ENCODE data around the gene CLDN9. TPM values are rescaled to one million over a fixed set of nuclear protein-coding genes. Genes with fewer than 3 reads are reported as not detected.

Gene CLDN9
- total and polyA plus RNA-seq, 2 experiments from 2014 or later: 3.5 to 8.9 TPM

GRCh38 chr16:2967211-2967631, 45.5 kb upstream of the CLDN9 start:
- no peak for DNase-seq (ENCODE audit: low spot score)
- no peak overlapping the region for H3K27ac ChIP-seq
- H4K20me1 ChIP-seq (ENCODE audit: insufficient read depth, poor library complexity, severe bottlenecking): no peaks in the 10 kb centered on the region
- H3K36me3 ChIP-seq (replicated peaks; ENCODE audit: insufficient read depth, low read depth): no peaks in the 10 kb centered on the region
- peaks cover 35% of the 10 kb centered on the region for H3K27me3 ChIP-seq
- no peak overlapping the region for H3K4me3 ChIP-seq
- H3K9me2 ChIP-seq (replicated peaks; ENCODE audit: insufficient read depth): no peaks in the 10 kb centered on the region
- H3K9me3 ChIP-seq (ENCODE audit: low read depth): no peaks in the 10 kb centered on the region
- 67% methylated on average over 32 of the region's 51 CpGs for WGBS (ENCODE audit: low lambda C conversion rate, missing lambda C conversion rate)
- H3K4me2 ChIP-seq: peak overlapping the region; percentile 49
- peaks cover 23% of the 10 kb centered on the region for H3K4me1 ChIP-seq (ENCODE audit: insufficient read depth)
- H3K79me2 ChIP-seq: no peaks in the 10 kb centered on the region
- no peak overlapping the region for H2AFZ ChIP-seq
- peak; percentile 40 for TF ChIP-seq EZH2 (IDR thresholded peaks at IDR 0.05; ENCODE audit: borderline replicate concordance)
- TF ChIP-seq, protein P1, sequence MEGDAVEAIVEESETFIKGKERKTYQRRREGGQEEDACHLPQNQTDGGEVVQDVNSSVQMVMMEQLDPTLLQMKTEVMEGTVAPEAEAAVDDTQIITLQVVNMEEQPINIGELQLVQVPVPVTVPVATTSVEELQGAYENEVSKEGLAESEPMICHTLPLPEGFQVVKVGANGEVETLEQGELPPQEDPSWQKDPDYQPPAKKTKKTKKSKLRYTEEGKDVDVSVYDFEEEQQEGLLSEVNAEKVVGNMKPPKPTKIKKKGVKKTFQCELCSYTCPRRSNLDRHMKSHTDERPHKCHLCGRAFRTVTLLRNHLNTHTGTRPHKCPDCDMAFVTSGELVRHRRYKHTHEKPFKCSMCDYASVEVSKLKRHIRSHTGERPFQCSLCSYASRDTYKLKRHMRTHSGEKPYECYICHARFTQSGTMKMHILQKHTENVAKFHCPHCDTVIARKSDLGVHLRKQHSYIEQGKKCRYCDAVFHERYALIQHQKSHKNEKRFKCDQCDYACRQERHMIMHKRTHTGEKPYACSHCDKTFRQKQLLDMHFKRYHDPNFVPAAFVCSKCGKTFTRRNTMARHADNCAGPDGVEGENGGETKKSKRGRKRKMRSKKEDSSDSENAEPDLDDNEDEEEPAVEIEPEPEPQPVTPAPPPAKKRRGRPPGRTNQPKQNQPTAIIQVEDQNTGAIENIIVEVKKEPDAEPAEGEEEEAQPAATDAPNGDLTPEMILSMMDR (IDR thresholded peaks at IDR 0.05; ENCODE audit: poor library complexity): no peak
- TF ChIP-seq EZH2phosphoT487 (IDR thresholded peaks at IDR 0.05; ENCODE audit: low read depth, severe bottlenecking, unreplicated experiment): no peak

GRCh38 chr16:2967721-2968161, 45.0 kb upstream of the CLDN9 start:
- Histone ChIP-seq H3K9me3 (ENCODE audit: low read depth) (no peaks in the 10 kb centered on the region), H3K27me3 (peaks cover 30% of the 10 kb centered on the region), H2AFZ (no peak overlapping the region), H3K27ac (no peak overlapping the region), H3K9me2 (replicated peaks; ENCODE audit: insufficient read depth) (no peaks in the 10 kb centered on the region), H3K79me2 (no peaks in the 10 kb centered on the region), H3K4me3 (no peak overlapping the region), H3K4me2 (no peak overlapping the region), H3K4me1 (ENCODE audit: insufficient read depth) (peaks cover 23% of the 10 kb centered on the region), H4K20me1 (ENCODE audit: insufficient read depth, poor library complexity, severe bottlenecking) (no peaks in the 10 kb centered on the region), H3K36me3 (replicated peaks; ENCODE audit: insufficient read depth, low read depth) (no peaks in the 10 kb centered on the region)
- DNase-seq (ENCODE audit: low spot score): no peak
- TF ChIP-seq, protein P1 (IDR thresholded peaks at IDR 0.05; ENCODE audit: poor library complexity): no peak
- TF ChIP-seq EZH2phosphoT487 (IDR thresholded peaks at IDR 0.05; ENCODE audit: low read depth, severe bottlenecking, unreplicated experiment): no peak
- no peak for TF ChIP-seq EZH2 (IDR thresholded peaks at IDR 0.05; ENCODE audit: borderline replicate concordance)
- WGBS (ENCODE audit: low lambda C conversion rate, missing lambda C conversion rate): 95% methylated on average over 18 of the region's 33 CpGs

GRCh38 chr16:2968368-2968737, 44.4 kb upstream of the CLDN9 start:
- Histone ChIP-seq H3K9me3 (ENCODE audit: low read depth) (no peaks in the 10 kb centered on the region), H3K79me2 (no peaks in the 10 kb centered on the region), H3K9me2 (replicated peaks; ENCODE audit: insufficient read depth) (no peaks in the 10 kb centered on the region), H3K4me3 (no peak overlapping the region), H3K27me3 (peaks cover 24% of the 10 kb centered on the region), H2AFZ (no peak overlapping the region), H3K36me3 (replicated peaks; ENCODE audit: insufficient read depth, low read depth) (no peaks in the 10 kb centered on the region), H4K20me1 (ENCODE audit: insufficient read depth, poor library complexity, severe bottlenecking) (no peaks in the 10 kb centered on the region), H3K4me2 (peak overlapping the region; percentile 88), H3K27ac (no peak overlapping the region), H3K4me1 (ENCODE audit: insufficient read depth) (peaks cover 19% of the 10 kb centered on the region)
- DNase-seq (ENCODE audit: low spot score): no peak
- no peak for TF ChIP-seq EZH2 (IDR thresholded peaks at IDR 0.05; ENCODE audit: borderline replicate concordance)
- 59% methylated on average over 16 of the region's 18 CpGs for WGBS (ENCODE audit: low lambda C conversion rate, missing lambda C conversion rate)

- no peaks in the 10 kb centered on the region for H3K79me2 ChIP-seq
- no peaks in the 10 kb centered on the region for H4K20me1 ChIP-seq (ENCODE audit: insufficient read depth, poor library complexity, severe bottlenecking)
- H3K4me3 ChIP-seq: peak within 1 kb of the TSS; percentile 26
- TF ChIP-seq, protein P1 (IDR thresholded peaks at IDR 0.05; ENCODE audit: poor library complexity): no peak
- no peak for TF ChIP-seq EZH2 (IDR thresholded peaks at IDR 0.05; ENCODE audit: borderline replicate concordance)
- no peak for TF ChIP-seq EZH2phosphoT487 (IDR thresholded peaks at IDR 0.05; ENCODE audit: low read depth, severe bottlenecking, unreplicated experiment)
- peak; percentile 95 for DNase-seq (ENCODE audit: low spot score)
- H3K4me2 ChIP-seq: peak within 1 kb of the TSS; percentile 88
- no peaks in the 10 kb centered on the region for H3K9me2 ChIP-seq (replicated peaks; ENCODE audit: insufficient read depth)
- H3K36me3 ChIP-seq (replicated peaks; ENCODE audit: insufficient read depth, low read depth): no peaks in the 10 kb centered on the region
- peaks cover 18% of the 10 kb centered on the region for H3K27me3 ChIP-seq
- H2AFZ ChIP-seq: peak within 1 kb of the TSS; percentile 63
- no peaks in the 10 kb centered on the region for H3K9me3 ChIP-seq (ENCODE audit: low read depth)
- H3K27ac ChIP-seq: no peak within 1 kb of the TSS
- H3K4me1 ChIP-seq (ENCODE audit: insufficient read depth): peaks cover 13% of the 10 kb centered on the region
- WGBS (ENCODE audit: low lambda C conversion rate, missing lambda C conversion rate): 5% methylated on average over 78 of the region's 98 CpGs
Observed at GRCh38 chr16:2968738-2969544, 43.8 kb upstream of the CLDN9 start, which contains the start of gene PAQR4. Gene PAQR4 (plus strand): TSS chr16:2969348. CDS start chr16:2969675, 327 bp downstream.
